GM21367 (cell line): ENCODE results near the gene DNAJC5.
"Not testable (repeated sequence)": the region's sequence is repeated elsewhere in the genome, so short reads cannot be mapped to it uniquely, and the experiment has no call there.

Source experiments
- ATAC-seq: cut with Tn5 transposase; IDR thresholded peaks from one replicate; pipeline ENCODE4 v1.9.1; 2021; ENCODE audit not compliant: unreplicated experiment

DNAJC5 gene

GRCh38 chr20:63952769-63953168, 57.8 kb downstream of the DNAJC5 start:
- ATAC-seq: no peak

- ATAC-seq: no peak
Measured at GRCh38 chr20:63953764-63954429, 59.0 kb downstream of the DNAJC5 start.

- peak; percentile 13 for ATAC-seq
Measured at GRCh38 chr20:63955281-63955826, 60.4 kb downstream of the DNAJC5 start.

GRCh38 chr20:63955827-63956663, 61.1 kb downstream of the DNAJC5 start, which contains the start of gene UCKL1:
Gene UCKL1, minus strand, starts transcription at chr20:63956416. Its CDS starts 44 bp downstream, at chr20:63956372.
- ATAC-seq: peak; percentile 47

GRCh38 chr20:63956664-63957003, 61.7 kb downstream of the DNAJC5 start:
- ATAC-seq: no peak

- no peak for ATAC-seq
Measured at GRCh38 chr20:63957004-63957689, 62.2 kb downstream of the DNAJC5 start.

- ATAC-seq: no peak
Measured at GRCh38 chr20:63957690-63958441, 62.9 kb downstream of the DNAJC5 start.

GRCh38 chr20:63958471-63958870, 63.5 kb downstream of the DNAJC5 start:
- ATAC-seq: no peak

GRCh38 chr20:63958964-63959698, 64.2 kb downstream of the DNAJC5 start:
- ATAC-seq: no peak

- ATAC-seq: no peak
Measured at GRCh38 chr20:63959699-63960075, 64.8 kb downstream of the DNAJC5 start.

- ATAC-seq: not testable (repeated sequence)
Measured at GRCh38 chr20:63960654-63961621, 66.0 kb downstream of the DNAJC5 start.

GRCh38 chr20:63961664-63962425, 66.9 kb downstream of the DNAJC5 start:
- no peak for ATAC-seq

- no peak for ATAC-seq
Measured at GRCh38 chr20:63962426-63963347, 67.8 kb downstream of the DNAJC5 start.

GRCh38 chr20:63963348-63963741, 68.4 kb downstream of the DNAJC5 start:
- ATAC-seq: no peak

- no peak for ATAC-seq
Measured at GRCh38 chr20:63963784-63964301, 68.9 kb downstream of the DNAJC5 start.

GRCh38 chr20:63964412-63964811, 69.5 kb downstream of the DNAJC5 start:
- no peak for ATAC-seq
